K562 (cell line): ENCODE measurements around the gene ZNF189. TPM values are rescaled to one million over a fixed set of nuclear protein-coding genes. Genes with fewer than 3 reads are reported as not detected.

Experiments
- GABPA ChIP-seq: fragments of 200-800 bp; sonication (Bioruptor generic); conservative IDR thresholded peaks from 2 replicates; pipeline ENCODE4 v1.6.1; 2016; ENCODE audit warnings: low read depth, missing genetic modification characterization, missing compliant biosample characterization
- HMG20B ChIP-seq: fragments of 250-450 bp; sonication (Bioruptor Pico); IDR thresholded peaks from 2 replicates; pipeline ENCODE4 v1.5.0; 2021; ENCODE audit warnings: mild to moderate bottlenecking
- MEF2D ChIP-seq: conservative IDR thresholded peaks from 2 replicates; pipeline ENCODE4 v1.6.1; 2016; ENCODE audit warnings: low read depth, missing genetic modification characterization, missing compliant biosample characterization
- MLX ChIP-seq, 2 experiments: fragments of 450-650 bp in 1 of 2; sonication (generic) in 1 of 2; formaldehyde crosslinking; conservative IDR thresholded peaks; 2 replicates each; pipeline versions ENCODE4 v1.4.0 to v1.8.1; 2020 to 2022; ENCODE audit warnings: mild to moderate bottlenecking in 1 of 2, missing genetic modification reagents in 1 of 2
- NCOA2 ChIP-seq, 2 experiments: fragments of 450-650 bp; IDR thresholded peaks; 2 replicates each; pipeline ENCODE4 v1.6.1; 2018; ENCODE audit warnings: mild to moderate bottlenecking in 2 of 2, moderate library complexity in 1 of 2; ENCODE audit not compliant: partially characterized antibody in 2 of 2
- PHB2 ChIP-seq: fragments of 450-650 bp; IDR thresholded peaks from 2 replicates; pipeline ENCODE4 v1.6.1; 2017; ENCODE audit warnings: low read depth
- SPI1 ChIP-seq: IDR thresholded peaks from 2 replicates; pipeline ENCODE4 v1.6.1; 2011; ENCODE audit warnings: low read depth, low read length, control low read depth, borderline replicate concordance
- ZBTB11 ChIP-seq, 3 experiments: fragments of 200-800 bp in 1 of 3; fragments of 250-450 bp in 1 of 3; fragments of 450-650 bp in 1 of 3; sonication (Bioruptor Pico) in 1 of 3; sonication (Bioruptor generic) in 1 of 3; formaldehyde crosslinking in 1 of 3; IDR thresholded peaks; 2 replicates each; pipeline versions ENCODE4 v1.6.1 to v1.8.0; 2016 to 2022; ENCODE audit warnings: mild to moderate bottlenecking in 2 of 3, missing genetic modification characterization in 2 of 3, missing compliant biosample characterization in 1 of 3, moderate library complexity in 1 of 3
- ZNF75A ChIP-seq: fragments of 450-650 bp; formaldehyde crosslinking; IDR thresholded peaks from 2 replicates; pipeline ENCODE4 v1.4.0; 2020; ENCODE audit warnings: mild to moderate bottlenecking
- polyA plus RNA-seq, 8 experiments: library from polyadenylated mRNA; depleted of rRNA in 4 of 8; stranded (reverse) in 5 of 8; unstranded in 3 of 8; fragments of >200 nt; fragmentation: Nextera tagmentation in 2 of 8; fragmentation: Illumina TruSeq in 1 of 8; extraction: Ambion mirVana in 2 of 8; extraction: Trizol in 1 of 8; gene quantifications; 2 replicates each; pipeline versions ENCODE4 v1.2.1 to v1.2.3, GENCODE V29; 2011 to 2014; ENCODE audit warnings: inconsistent platforms in 1 of 8, missing spikeins in 1 of 8
- total RNA-seq, 7 experiments: library from RNA; depleted of rRNA in 6 of 7; stranded (reverse); fragments of >200 nt in 6 of 7; fragmentation: Illumina TruSeq in 2 of 7; extraction: Trizol in 2 of 7; gene quantifications; 2 replicates each; pipeline versions ENCODE4 v1.2.1 to v1.2.3, GENCODE V29; 2011 to 2021; ENCODE audit warnings: low replicate concordance in 1 of 7
- TF ChIP-seq, protein P1 (sequence below), 2 experiments: fragments of 450-650 bp; formaldehyde crosslinking in 1 of 2; IDR thresholded peaks; 2 replicates each; pipeline versions ENCODE4 v1.4.0 to v1.6.1; 2014 to 2020; ENCODE audit warnings: mild to moderate bottlenecking in 2 of 2, borderline replicate concordance in 1 of 2, low read depth in 1 of 2
- TF ChIP-seq, protein P2 (sequence below): fragments of 250-450 bp; sonication (Bioruptor Pico); IDR thresholded peaks from 2 replicates; pipeline ENCODE4 v1.5.0; 2020; ENCODE audit warnings: mild to moderate bottlenecking

ZNF189 gene
- total and polyA plus RNA-seq, 9 of the 15 experiments (the other 6 are each of a cell fraction or from before 2014, with no cell fraction given), result 2.4 to 15.3 (median 6.4) TPM

DNA sequence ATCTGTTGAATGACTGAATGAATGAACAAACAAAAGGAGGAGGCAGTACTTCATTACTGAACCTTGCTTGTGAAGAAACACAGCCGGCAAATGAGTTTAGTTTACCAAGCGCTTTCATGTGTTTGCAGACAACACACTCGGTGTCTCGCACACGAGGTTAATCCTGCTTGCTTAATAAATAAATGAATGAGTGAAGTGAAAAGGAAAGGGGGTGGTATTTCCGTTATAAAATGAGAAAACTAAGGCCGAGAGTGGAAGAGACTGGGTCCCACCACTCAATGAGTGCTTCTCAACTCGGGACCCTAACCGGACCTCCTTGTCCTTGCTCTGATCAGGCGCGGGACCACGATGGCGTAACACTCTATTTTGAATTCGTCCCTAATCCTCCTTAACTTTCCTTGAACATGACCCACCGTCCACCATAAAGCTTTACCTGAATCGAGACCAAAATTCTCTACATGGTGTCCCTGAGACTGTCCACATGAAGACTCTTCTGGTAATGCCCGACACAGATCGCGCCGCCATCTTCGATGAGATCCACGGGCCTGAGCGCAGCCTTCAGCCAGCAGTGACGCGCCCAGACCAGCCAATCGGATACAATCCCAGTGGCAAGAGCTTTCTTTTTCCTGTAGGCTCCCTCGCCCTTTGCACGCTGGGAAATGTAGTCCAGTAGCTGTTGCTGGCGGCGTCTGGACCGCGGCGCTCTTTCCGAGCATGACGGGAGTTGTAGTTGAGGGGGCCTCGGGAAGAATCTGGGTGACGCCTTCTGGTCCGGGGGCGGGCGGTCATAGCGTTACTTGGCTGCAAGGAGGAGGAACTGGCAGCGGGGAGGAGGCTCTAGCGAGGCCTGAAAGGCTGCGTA lies at the start of gene ZNF189, which contains the start of gene MRPL50 (continued):
- TF ChIP-seq, protein P1, sequence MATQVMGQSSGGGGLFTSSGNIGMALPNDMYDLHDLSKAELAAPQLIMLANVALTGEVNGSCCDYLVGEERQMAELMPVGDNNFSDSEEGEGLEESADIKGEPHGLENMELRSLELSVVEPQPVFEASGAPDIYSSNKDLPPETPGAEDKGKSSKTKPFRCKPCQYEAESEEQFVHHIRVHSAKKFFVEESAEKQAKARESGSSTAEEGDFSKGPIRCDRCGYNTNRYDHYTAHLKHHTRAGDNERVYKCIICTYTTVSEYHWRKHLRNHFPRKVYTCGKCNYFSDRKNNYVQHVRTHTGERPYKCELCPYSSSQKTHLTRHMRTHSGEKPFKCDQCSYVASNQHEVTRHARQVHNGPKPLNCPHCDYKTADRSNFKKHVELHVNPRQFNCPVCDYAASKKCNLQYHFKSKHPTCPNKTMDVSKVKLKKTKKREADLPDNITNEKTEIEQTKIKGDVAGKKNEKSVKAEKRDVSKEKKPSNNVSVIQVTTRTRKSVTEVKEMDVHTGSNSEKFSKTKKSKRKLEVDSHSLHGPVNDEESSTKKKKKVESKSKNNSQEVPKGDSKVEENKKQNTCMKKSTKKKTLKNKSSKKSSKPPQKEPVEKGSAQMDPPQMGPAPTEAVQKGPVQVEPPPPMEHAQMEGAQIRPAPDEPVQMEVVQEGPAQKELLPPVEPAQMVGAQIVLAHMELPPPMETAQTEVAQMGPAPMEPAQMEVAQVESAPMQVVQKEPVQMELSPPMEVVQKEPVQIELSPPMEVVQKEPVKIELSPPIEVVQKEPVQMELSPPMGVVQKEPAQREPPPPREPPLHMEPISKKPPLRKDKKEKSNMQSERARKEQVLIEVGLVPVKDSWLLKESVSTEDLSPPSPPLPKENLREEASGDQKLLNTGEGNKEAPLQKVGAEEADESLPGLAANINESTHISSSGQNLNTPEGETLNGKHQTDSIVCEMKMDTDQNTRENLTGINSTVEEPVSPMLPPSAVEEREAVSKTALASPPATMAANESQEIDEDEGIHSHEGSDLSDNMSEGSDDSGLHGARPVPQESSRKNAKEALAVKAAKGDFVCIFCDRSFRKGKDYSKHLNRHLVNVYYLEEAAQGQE (IDR thresholded peaks at IDR 0.05; ENCODE audit: borderline replicate concordance), result no peak
- TF ChIP-seq, protein P1 (CRISPR knock-in tag; IDR thresholded peaks at IDR 0.05; ENCODE audit: low read depth), result 0 out of 2 replicates have a peak, but pooled peaks have one; percentile 18
- TF ChIP-seq SPI1 (peak; percentile 58; the same call in 1 of the 2 replicates), HMG20B (CRISPR knock-in tag) (no peak), ZNF75A (no peak), MEF2D (tag) (no peak), MLX (CRISPR knock-in tag; conservative IDR thresholded peaks at IDR 0.05) (no peak), ZBTB11 (CRISPR knock-in tag; IDR thresholded peaks at IDR 0.05) (peak in 1 of 3 experiments; percentile 74; a peak in 2 of 6 replicates), GABPA (peak; percentile 82), PHB2 (no peak), NCOA2 (IDR thresholded peaks at IDR 0.05; ENCODE audit: partially characterized antibody in 2 of 2) (no peak)
- TF ChIP-seq, protein P2, sequence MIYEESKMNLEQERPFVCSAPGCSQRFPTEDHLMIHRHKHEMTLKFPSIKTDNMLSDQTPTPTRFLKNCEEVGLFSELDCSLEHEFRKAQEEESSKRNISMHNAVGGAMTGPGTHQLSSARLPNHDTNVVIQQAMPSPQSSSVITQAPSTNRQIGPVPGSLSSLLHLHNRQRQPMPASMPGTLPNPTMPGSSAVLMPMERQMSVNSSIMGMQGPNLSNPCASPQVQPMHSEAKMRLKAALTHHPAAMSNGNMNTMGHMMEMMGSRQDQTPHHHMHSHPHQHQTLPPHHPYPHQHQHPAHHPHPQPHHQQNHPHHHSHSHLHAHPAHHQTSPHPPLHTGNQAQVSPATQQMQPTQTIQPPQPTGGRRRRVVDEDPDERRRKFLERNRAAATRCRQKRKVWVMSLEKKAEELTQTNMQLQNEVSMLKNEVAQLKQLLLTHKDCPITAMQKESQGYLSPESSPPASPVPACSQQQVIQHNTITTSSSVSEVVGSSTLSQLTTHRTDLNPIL, result no peak
